Activated B cell treated with CpG ODN at 0.5 μM for 24 hours (primary cell): Measurements from ENCODE around the gene LRRK2. TPM values are rescaled to one million over a fixed set of nuclear protein-coding genes. Genes with fewer than 3 reads are reported as not detected.

Source experiments
- ATAC-seq: fragments of 200-7000 bp; cut with Tn5 transposase; one replicate; pipeline ENCODE4 v1.10.0; 2021; ENCODE audit warnings: low read depth, mild to moderate bottlenecking, moderate library complexity
- CTCF ChIA-PET: fragments of 350-600 bp; sonication (Branson Sonifier 250); formaldehyde crosslinking; loops from one replicate; lab custom pipeline; 2021; ENCODE audit warnings: antibody characterized with exemption; lab: Charles Lee
- POLR2A ChIA-PET: fragments of 350-600 bp; sonication (Branson Sonifier 250); formaldehyde crosslinking; loops from one replicate; lab custom pipeline; 2021; ENCODE audit warnings: antibody characterized with exemption; lab: Charles Lee
- DNase-seq: peaks from one replicate; pipeline ENCODE4 v3.0.0; 2022
- H3K27ac Mint-ChIP-seq: one replicate; pipeline ENCODE4 v1.8.0; 2020; ENCODE audit warnings: mixed read lengths
- H3K27me3 Mint-ChIP-seq: one replicate; pipeline ENCODE4 v1.8.0; 2021; ENCODE audit warnings: mixed read lengths
- H3K36me3 Mint-ChIP-seq: one replicate; pipeline ENCODE4 v1.8.0; 2021; ENCODE audit warnings: low read depth, mixed read lengths
- H3K4me1 Mint-ChIP-seq: one replicate; pipeline ENCODE4 v1.8.0; 2021; ENCODE audit warnings: mixed read lengths
- H3K4me3 Mint-ChIP-seq: one replicate; pipeline ENCODE4 v1.8.0; 2020; ENCODE audit warnings: mild to moderate bottlenecking, mixed read lengths
- H3K9me3 Mint-ChIP-seq: one replicate; pipeline ENCODE4 v1.8.0; 2020; ENCODE audit warnings: mixed read lengths
- intact Hi-C: fragments of 100-400 bp; cut with micrococcal nuclease; formaldehyde crosslinking; loops from one replicate; pipeline ENCODE4 v1.15.1; 2024
- total RNA-seq: library from RNA; stranded (reverse); gene quantifications from 2 replicates; pipeline ENCODE4 v1.2.3, GENCODE V29; 2022
- TF ChIP-seq, protein P1 (sequence below): fragments of 200-600 bp; IDR thresholded peaks from one replicate; pipeline ENCODE4 v1.8.0; 2022; ENCODE audit warnings: antibody characterized with exemption, mild to moderate bottlenecking

LRRK2 gene
- total RNA-seq, 1 donor from 2014 or later: 71.7 TPM

DNA sequence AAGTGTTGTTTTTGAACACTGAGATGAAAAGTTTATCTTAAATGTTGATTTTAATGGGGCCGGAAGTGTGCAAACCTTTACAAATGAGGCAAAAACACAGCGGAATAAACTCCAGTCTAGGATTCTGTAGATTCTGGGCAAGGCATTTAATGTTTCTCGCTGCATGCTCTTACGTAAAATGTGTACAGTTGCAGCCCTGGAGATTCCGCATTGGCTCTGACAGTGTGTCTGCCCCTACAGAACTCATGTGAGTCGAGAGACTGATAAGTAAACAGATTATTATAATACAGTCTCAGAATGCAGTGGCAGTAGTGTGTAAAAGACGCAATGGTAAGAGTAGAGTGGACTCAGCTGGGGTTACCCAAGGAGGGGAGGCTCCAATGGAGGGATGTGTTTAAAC, 33.6 kb downstream of the LRRK2 start:
- DNase-seq: no peak
- no peaks in the 10 kb centered on the region for H3K9me3 Mint-ChIP-seq
- TF ChIP-seq, protein P1, sequence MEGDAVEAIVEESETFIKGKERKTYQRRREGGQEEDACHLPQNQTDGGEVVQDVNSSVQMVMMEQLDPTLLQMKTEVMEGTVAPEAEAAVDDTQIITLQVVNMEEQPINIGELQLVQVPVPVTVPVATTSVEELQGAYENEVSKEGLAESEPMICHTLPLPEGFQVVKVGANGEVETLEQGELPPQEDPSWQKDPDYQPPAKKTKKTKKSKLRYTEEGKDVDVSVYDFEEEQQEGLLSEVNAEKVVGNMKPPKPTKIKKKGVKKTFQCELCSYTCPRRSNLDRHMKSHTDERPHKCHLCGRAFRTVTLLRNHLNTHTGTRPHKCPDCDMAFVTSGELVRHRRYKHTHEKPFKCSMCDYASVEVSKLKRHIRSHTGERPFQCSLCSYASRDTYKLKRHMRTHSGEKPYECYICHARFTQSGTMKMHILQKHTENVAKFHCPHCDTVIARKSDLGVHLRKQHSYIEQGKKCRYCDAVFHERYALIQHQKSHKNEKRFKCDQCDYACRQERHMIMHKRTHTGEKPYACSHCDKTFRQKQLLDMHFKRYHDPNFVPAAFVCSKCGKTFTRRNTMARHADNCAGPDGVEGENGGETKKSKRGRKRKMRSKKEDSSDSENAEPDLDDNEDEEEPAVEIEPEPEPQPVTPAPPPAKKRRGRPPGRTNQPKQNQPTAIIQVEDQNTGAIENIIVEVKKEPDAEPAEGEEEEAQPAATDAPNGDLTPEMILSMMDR: no peak
- H3K27me3 Mint-ChIP-seq: no peaks in the 10 kb centered on the region
- intact Hi-C loops: no loop called here
- POLR2A ChIA-PET: interaction anchor here (0.6 to 1.5 kb wide), 3 partner anchors 10 to 100 kb away, joined by 4 to 6 read pairs (median 5); no protein-coding TSS in a partner anchor
- no peak overlapping the region for H3K27ac Mint-ChIP-seq
- H3K4me1 Mint-ChIP-seq: peaks cover 31% of the 10 kb centered on the region
- CTCF ChIA-PET: no interaction called here
- peaks cover 51% of the 10 kb centered on the region for H3K36me3 Mint-ChIP-seq
- no peak for ATAC-seq
- H3K4me3 Mint-ChIP-seq: no peak overlapping the region

DNA sequence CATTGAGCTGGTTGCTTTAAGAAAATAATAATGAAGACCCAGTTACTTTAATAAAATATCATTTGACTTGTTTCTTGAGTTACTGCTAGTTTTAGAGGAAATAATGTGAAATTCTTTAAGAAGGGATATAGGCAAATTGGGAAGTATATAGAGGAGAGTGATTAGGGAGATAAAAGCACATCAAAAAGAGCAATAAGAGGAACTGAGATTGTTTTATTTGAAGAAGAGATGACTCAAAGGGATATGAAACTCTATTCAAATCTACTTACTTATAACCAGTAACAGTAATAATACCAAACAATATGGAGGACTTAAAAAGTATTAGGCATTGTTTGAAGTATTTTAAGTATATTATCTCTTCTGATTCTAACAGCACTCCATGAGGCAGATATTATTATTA, 37.1 kb downstream of the LRRK2 start:
- Mint-ChIP-seq H3K27me3 (no peaks in the 10 kb centered on the region), H3K36me3 (peaks cover 47% of the 10 kb centered on the region), H3K4me1 (peaks cover 41% of the 10 kb centered on the region), H3K27ac (peak overlapping the region; percentile 92), H3K9me3 (no peaks in the 10 kb centered on the region), H3K4me3 (peak overlapping the region; percentile 75)
- no peak for DNase-seq
- peak; percentile 73 for ATAC-seq
- intact Hi-C loops: loop anchor here (1.0 to 2.0 kb wide), 10 partner anchors 13 to 643 kb away; partner anchors contain the start of genes ABCD2 and SLC2A13
- ChIA-PET POLR2A (interaction anchor here (0.7 to 3.6 kb wide), 4 partner anchors 13 to 108 kb away, joined by 3 to 50 read pairs (median 9); partner anchors contain the start of gene LRRK2), CTCF (no interaction called here)
- TF ChIP-seq, protein P1: no peak

DNA sequence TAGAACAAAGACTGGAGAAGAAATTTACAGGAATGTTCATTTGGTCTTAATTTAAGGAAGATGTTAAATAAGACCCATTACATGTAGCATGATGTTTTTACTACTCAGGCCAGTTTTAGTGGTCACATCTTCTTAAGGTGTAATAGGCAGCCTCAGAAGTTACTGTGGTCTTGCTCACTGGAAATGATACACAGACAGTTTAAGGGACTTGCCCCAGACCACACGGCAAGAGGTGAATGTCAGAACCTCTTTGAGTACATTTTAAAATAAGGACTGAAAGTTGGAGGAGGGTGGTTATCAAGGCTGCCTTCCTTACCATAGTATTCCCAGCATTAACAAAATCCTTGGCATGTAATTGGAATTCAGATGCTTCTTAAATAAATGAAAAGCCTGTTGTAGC, 37.9 kb downstream of the LRRK2 start:
- Mint-ChIP-seq H3K4me3 (peak overlapping the region; percentile 75), H3K9me3 (no peaks in the 10 kb centered on the region), H3K4me1 (peaks cover 41% of the 10 kb centered on the region), H3K27ac (peak overlapping the region; percentile 92), H3K27me3 (no peaks in the 10 kb centered on the region), H3K36me3 (peaks cover 41% of the 10 kb centered on the region)
- DNase-seq (no peak), ATAC-seq (peak; percentile 74)
- TF ChIP-seq, protein P1: no peak
- POLR2A ChIA-PET: interaction anchor here (0.6 to 3.6 kb wide), 9 partner anchors 10 to 109 kb away, joined by 3 to 50 read pairs (median 6); partner anchors contain the start of gene LRRK2
- intact Hi-C loops: loop anchor here (1.0 to 2.0 kb wide), 10 partner anchors 13 to 643 kb away; partner anchors contain the start of genes ABCD2 and SLC2A13
- CTCF ChIA-PET: no interaction called here

DNA sequence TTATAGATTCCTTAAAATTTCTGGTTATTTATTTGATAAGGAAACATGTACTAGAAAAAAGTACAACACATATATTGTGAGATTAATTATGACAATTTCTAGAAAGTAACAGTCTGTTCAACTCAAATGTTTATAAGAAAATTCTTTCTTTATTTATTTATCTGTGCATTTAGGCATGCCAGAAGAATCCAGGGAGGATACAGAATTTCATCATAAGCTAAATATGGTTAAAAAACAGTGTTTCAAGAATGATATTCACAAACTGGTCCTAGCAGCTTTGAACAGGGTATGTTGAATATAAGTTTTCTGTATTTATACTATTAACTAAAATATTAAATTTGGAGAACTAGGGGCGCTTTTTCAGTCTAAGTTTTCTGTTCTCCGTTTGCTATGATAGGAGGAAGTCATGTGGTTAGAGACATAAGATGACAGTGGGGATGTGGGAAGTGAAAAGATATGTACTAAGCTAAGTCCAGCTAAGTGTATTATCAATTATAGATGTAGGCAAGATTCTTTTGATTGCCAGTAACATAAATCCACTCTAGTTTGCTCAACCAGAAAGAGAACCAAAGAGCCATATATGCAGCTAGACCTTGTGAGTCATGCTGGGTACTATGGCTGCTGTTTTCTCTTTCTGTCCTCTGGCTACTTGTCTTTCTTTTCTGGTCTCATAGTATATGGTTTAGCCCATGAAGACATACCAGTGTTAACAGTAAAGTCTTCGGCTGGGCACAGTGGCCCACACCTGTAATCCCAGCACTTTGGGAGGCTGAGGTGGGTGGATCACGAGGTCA, 39.0 kb downstream of the LRRK2 start:
- peak overlapping the region; percentile 55 for H3K4me3 Mint-ChIP-seq
- H3K4me1 Mint-ChIP-seq: peaks cover 41% of the 10 kb centered on the region
- intact Hi-C loops: loop anchor here (2.0 kb wide), 1 partner anchor 157 kb away; the partner anchor contains the start of gene SLC2A13

More for the DNA sequence above, 39.0 kb downstream of the LRRK2 start:
- TF ChIP-seq, protein P1: no peak
- Mint-ChIP-seq H3K27me3 (no peaks in the 10 kb centered on the region), H3K36me3 (peaks cover 40% of the 10 kb centered on the region), H3K9me3 (no peaks in the 10 kb centered on the region), H3K27ac (peak overlapping the region; percentile 89)
- POLR2A ChIA-PET: interaction anchor here (0.6 to 3.6 kb wide), 10 partner anchors 9 to 110 kb away, joined by 3 to 50 read pairs (median 6); partner anchors contain the start of gene LRRK2
- peak; percentile 39 for ATAC-seq
- DNase-seq: no peak
- CTCF ChIA-PET: interaction anchor here (0.7 to 1.3 kb wide), 5 partner anchors 31 to 252 kb away, joined by 3 to 4 read pairs (median 3); partner anchors contain the start of gene LRRK2
